ENCODE results near the gene MRPS5. TPM values are rescaled to one million over a fixed set of nuclear protein-coding genes. Genes with fewer than 3 reads are reported as not detected.
"Not testable (repeated sequence)": the region's sequence is repeated elsewhere in the genome, so short reads cannot be mapped to it uniquely, and the experiment has no call there.

MRPS5 gene
- total RNA-seq, 1 donor from 2014 or later: 49.0 TPM

DNA sequence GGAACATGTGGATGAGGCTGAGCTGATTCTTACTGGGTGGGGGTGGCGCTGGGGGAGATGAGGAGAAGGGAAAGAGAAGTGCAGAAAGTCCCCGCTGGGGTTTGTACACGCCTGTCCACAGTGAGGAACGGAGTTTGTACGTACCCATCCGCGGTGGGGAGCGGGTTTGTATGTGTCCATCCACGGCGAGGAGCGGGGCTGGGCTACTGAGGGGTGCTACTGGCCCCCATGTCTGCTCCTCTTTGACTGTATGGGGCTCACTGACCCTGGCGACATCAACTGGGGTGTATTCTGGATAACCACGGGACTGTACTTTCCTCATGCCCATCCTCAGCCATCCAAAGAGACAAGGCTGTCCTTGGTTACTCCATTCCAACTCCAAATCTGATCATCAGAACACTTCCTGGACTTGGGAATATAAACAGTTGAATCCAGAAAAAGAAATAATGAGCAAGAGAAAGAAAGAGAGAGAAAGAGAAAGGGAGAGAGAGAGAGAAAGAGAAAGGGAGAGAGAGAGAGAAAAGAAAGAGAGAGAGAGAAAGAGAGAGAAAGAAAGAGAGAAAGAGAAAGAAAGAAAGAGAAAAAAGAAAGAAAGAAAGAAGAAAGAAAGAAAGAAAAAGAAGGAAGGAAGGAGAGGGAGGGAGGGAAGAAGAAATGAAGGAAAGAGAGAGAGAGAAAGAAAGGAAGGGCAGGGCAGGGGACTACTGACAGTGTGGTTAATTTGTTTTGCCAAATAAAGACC lies 75.1 kb downstream of the MRPS5 start:
- no peak for DNase-seq

DNA sequence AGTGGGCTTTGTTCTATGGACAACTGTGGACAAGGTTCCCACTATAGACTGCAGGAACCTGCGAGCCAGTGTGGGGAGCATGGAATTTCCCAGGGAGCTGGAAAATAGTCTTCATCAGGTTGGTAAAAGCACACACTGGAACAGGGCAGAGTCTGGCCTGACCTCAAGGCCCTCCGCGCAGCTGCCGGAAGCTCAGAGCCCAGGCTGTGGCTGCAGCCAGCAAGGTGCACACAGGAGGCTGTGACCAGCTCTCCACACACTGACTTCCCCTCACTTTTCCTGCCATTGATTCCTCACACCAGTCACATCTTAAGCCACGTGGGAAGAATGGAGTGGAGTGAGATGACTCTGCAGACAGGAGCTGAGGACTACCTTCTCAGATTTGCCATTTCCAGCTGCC lies 77.0 kb downstream of the MRPS5 start:
- no peak for DNase-seq

- peak; percentile 73 for DNase-seq
Observed at GRCh38 chr2:95043300-95044093, 78.1 kb downstream of the MRPS5 start.

DNA sequence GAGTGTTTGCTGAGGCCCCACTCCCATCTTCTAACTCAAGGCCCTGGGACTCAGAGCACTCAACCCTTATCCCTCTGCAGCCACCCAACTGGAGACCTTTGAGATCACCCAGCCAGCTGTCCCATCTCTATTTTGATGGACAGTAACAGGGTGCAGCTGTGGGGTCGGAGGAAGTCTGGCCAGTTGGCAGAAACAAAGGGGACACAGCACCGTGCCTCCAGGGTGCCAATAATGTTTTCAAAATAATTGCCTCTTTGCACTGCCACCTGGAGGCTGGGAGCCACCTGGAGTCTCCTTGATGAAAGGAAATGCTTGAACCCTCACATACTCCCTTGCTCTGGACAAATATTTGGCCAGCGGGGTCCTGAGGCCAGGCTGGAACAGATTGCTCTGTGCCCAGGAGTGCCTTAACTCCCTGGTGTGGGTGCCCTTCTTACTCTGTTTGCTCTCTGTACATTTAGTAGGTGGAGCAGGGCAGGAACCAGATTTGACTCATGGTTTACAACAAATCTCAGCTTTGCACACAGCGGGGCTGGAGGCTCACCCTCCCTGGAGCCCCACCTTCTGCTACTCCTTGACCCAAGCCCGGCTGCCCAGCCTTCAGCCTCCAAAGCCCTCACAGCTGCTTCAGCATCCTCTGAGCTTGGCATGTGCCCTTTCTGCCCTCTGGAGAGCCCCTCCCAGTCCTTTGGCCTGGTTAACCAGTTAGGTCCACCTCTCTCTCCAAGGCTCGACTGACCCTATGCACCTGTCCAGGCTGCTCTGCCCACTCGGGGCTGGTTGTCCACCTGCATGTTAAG lies 78.9 kb downstream of the MRPS5 start:
- no peak for DNase-seq

DNA sequence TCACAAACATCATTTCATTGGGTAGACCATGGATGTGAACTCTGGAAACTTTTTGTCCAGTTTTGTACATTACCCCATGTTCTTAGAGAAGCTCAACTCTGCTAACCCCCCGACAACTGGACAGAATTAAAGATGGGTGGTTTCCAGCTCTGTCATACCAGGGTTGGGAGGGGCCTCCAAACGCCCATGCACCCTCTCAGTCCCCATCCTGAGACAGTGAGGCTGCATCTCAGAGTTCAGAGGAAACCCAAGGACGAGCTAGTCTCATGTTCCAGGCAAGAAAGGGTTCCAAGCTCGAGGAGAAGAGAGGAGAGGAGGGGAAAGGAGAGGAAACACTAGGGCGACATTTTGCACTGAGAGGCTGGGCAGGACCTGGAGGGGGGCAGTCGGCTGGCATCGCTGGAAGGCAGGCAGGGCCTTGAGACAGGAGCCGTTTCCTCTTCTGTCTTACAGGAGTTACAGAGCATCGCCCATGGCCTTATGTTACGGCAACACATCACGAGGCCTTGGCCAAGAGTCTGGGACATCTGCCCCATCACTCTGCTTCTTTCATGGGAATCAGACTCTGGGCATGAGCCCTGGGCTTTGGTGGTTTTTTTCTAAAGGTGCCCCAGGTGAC lies 79.7 kb downstream of the MRPS5 start:
- DNase-seq: no peak

DNA sequence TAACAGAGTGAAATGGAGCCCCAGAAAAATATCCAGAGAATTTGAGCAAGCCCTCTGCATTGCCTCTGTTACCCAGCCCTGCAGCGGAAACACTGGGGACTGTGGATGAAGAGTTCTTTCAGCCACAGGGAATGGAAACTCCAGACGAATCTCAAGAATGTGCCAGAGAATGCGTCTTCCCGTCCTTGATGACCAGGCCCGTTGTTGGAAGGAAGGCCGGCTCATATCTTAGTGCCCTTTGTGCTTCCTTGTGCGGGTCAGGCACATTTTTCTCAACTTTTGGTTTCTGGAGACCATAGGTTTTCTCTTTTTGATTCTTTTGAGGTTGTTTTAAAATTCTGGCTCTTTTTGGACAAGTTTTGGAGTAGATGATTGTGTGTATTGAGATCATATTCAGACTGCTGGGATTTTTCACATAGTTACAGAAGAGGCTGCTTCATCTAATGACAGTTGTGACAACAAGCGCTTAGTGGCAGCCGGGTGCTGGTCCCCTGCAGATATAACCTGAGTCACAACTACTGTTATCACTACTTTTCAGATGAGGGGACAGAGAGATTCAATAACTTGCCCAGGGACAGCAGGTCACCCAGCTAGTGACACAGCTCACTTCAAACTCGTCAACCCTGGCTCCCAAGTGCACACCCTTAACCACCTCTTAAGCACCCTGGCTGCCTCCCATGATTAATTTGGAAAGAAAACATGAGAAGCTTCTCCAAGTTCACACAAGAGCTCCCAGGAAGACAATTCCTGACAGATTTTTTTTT lies 80.4 kb downstream of the MRPS5 start:
- no peak for DNase-seq

GRCh38 chr2:95040426-95040825 lies 81.2 kb downstream of the MRPS5 start:
- no peak for DNase-seq

GRCh38 chr2:95039978-95040377 lies 81.6 kb downstream of the MRPS5 start:
- DNase-seq: no peak

GRCh38 chr2:95039363-95039762 lies 82.2 kb downstream of the MRPS5 start:
- DNase-seq: no peak

GRCh38 chr2:95038635-95039298 lies 82.8 kb downstream of the MRPS5 start:
- DNase-seq: no peak

DNA sequence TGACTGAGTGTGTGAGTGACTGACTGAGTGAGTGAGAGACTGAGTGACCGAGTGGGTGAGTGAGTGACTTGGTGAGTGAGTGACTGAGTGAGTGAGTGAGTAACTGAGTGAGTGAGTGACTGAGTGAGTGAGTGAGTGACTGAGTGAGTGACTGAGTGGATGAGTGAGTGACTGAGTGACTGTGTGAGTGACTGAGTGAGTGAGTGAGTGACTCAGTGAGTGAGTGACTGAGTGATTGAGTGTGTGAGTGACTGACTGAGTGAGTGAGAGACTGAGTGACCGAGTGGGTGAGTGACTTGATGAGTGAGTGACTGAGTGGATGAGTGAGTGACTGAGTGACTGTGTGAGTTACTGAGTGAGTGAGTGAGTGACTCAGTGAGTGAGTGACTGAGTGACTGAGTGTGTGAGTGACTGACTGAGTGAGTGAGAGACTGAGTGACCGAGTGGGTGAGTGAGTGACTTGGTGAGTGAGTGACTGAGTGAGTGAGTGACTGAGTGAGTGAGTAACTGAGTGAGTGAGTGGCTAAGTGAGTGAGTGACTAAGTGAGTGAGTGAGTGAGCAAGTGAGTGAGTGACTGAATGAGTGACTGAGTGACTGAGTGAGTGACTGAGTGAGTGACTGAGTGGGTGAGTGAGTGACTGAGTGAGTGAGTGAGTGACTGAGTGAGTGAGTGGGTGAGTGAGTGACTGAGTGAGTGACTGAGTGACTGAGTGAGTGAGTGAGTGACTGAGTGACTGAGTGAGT lies 83.6 kb downstream of the MRPS5 start:
- DNase-seq: not testable (repeated sequence)

GRCh38 chr2:95037384-95037839 lies 84.2 kb downstream of the MRPS5 start:
- no peak for DNase-seq

- DNase-seq: no peak
Observed at GRCh38 chr2:95036596-95037383, 84.8 kb downstream of the MRPS5 start.

Other genes starting within 250 kb of the MRPS5 start
- gene MAL, start 96.1 kb downstream of the MRPS5 start, total RNA-seq: not detected
- gene ZNF514, start 38.0 kb upstream of the MRPS5 start, total RNA-seq: 35.9 TPM
- gene ZNF2, start 44.0 kb upstream of the MRPS5 start, total RNA-seq: 11.1 TPM
- 31.7 TPM for gene ZNF892, start 85.7 kb upstream of the MRPS5 start, total RNA-seq
- 1.2 TPM for gene PROM2, start 152.6 kb upstream of the MRPS5 start, total RNA-seq
- gene KCNIP3, start 175.5 kb upstream of the MRPS5 start, total RNA-seq: 6.9 TPM

All from occipital lobe (tissue), 2 donors.